ENCODE measurements around the gene MED4. TPM values are rescaled to one million over a fixed set of nuclear protein-coding genes. Genes with fewer than 3 reads are reported as not detected.

Gene MED4
- total RNA-seq, 1 donor from 2014 or later: 47.1 TPM

DNA sequence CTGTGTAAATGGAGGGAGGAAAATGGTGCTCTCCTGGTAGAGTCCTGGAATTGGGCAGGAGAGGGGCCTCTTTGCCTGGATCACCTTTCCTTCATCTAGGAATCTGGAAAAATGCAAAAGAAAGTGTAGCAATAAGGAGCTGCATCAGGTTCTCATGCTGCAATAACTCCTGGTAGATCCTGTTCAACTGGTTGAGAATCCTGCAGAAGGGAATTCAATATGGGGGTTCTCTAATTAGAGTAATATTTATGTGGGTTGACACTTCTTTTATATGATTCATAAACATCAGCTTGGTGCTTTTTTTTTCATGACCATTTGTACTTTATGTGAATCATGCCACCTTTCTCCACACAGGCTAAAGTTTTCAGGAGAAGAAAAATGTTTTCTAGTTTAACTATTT, 66.8 kb downstream of the MED4 start:
- H3K36me3 ChIP-seq: peaks cover 0 to 4% of the 10 kb centered on the region in 2 donors
- H3K9me3 ChIP-seq: no peaks in the 10 kb centered on the region
- TF ChIP-seq POLR2AphosphoS5 (IDR thresholded peaks at IDR 0.05; ENCODE audit: insufficient read depth in 1 of 2, low read depth in 1 of 2): peak in 1 of 2 donors; percentile 16
- TF ChIP-seq, protein P1, sequence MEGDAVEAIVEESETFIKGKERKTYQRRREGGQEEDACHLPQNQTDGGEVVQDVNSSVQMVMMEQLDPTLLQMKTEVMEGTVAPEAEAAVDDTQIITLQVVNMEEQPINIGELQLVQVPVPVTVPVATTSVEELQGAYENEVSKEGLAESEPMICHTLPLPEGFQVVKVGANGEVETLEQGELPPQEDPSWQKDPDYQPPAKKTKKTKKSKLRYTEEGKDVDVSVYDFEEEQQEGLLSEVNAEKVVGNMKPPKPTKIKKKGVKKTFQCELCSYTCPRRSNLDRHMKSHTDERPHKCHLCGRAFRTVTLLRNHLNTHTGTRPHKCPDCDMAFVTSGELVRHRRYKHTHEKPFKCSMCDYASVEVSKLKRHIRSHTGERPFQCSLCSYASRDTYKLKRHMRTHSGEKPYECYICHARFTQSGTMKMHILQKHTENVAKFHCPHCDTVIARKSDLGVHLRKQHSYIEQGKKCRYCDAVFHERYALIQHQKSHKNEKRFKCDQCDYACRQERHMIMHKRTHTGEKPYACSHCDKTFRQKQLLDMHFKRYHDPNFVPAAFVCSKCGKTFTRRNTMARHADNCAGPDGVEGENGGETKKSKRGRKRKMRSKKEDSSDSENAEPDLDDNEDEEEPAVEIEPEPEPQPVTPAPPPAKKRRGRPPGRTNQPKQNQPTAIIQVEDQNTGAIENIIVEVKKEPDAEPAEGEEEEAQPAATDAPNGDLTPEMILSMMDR (IDR thresholded peaks at IDR 0.05): no peak

More for the DNA sequence above, 66.8 kb downstream of the MED4 start:
- no peaks in the 10 kb centered on the region for H3K4me1 ChIP-seq
- H3K27me3 ChIP-seq: no peaks in the 10 kb centered on the region
- intact Hi-C loops (cut with DNase I): no loop called here
- no peak overlapping the region for H3K4me3 ChIP-seq
- no peak for DNase-seq (ENCODE audit: extremely low spot score in 2 of 2)
- H3K27ac ChIP-seq: no peak overlapping the region

Small RNA genes within 50 kb of the gene (small RNA-seq; reads per million reads assigned to genes)
- gene POLR2KP2: not detected

Other genes starting within 250 kb of the MED4 start
- gene SUCLA2, start 93.8 kb downstream of the MED4 start, total RNA-seq: 51.1 TPM
- gene NUDT15, start 57.4 kb downstream of the MED4 start, total RNA-seq: 9.3 TPM
- gene ITM2B, start 138.1 kb upstream of the MED4 start, total RNA-seq: 475 TPM
- 34.4 TPM for gene RB1, start 208.6 kb upstream of the MED4 start, total RNA-seq